A549 (cell line): ENCODE measurements around the gene SPATA13. TPM values are rescaled to one million over a fixed set of nuclear protein-coding genes. Genes with fewer than 3 reads are reported as not detected.

Experiments used
- ATAC-seq, 2 experiments: fragments of 200-7000 bp in 1 of 2; fragments of >200 bp in 1 of 2; cut with Nextera tagmentation in 1 of 2; cut with Tn5 transposase in 1 of 2; 3 replicates each; pipeline versions ENCODE4 v1.8.0 to v1.9.1; 2018 to 2020; ENCODE audit warnings: mild to moderate bottlenecking in 1 of 2, moderate library complexity in 1 of 2
- CTCF ChIA-PET: fragments of 300-600 bp; sonication (Branson Sonifier 250); formaldehyde crosslinking; extraction: SDS; loops from one replicate; lab custom pipeline; 2021; ENCODE audit warnings: antibody characterized with exemption, inconsistent platforms; lab: Yijun Ruan, JAX
- POLR2A ChIA-PET: fragments of 350-600 bp; formaldehyde crosslinking; extraction: SDS; loops from one replicate; lab custom pipeline; 2021; ENCODE audit warnings: antibody characterized with exemption, inconsistent platforms; lab: Yijun Ruan, JAX
- DNase-seq, 2 experiments: peaks; one replicate each; pipeline versions ENCODE4 v3.0.0 to v3.0.0-alpha.2; 2011 to 2016; ENCODE audit warnings: low read depth in 1 of 2, low spot score in 1 of 2
- FAIRE-seq: peaks from 2 replicates; lab custom pipeline; 2011; peaks lifted over from hg19 to GRCh38; lab: Jason Lieb, UNC
- H3K27ac ChIP-seq, 2 experiments: fragments of >200 bp; sonication (Bioruptor Twin); formaldehyde crosslinking; 3 replicates each; pipeline ENCODE4 v1.5.1; 2016 to 2017
- H3K4me1 ChIP-seq: fragments of >200 bp; sonication (Bioruptor Twin); formaldehyde crosslinking; 3 replicates; pipeline ENCODE4 v1.6.1; 2016
- H3K4me2 ChIP-seq: fragments of >200 bp; sonication (Bioruptor Twin); formaldehyde crosslinking; 3 replicates; pipeline ENCODE4 v1.6.1; 2016
- H3K4me3 ChIP-seq: fragments of >200 bp; sonication (Bioruptor Twin); formaldehyde crosslinking; 3 replicates; pipeline ENCODE4 v1.5.1; 2016
- H3K9me3 ChIP-seq: fragments of >200 bp; sonication (Bioruptor Twin); formaldehyde crosslinking; 3 replicates; pipeline ENCODE4 v1.6.1; 2016
- CBX8 ChIP-seq: fragments of 200-600 bp; sonication (generic); IDR thresholded peaks from 2 replicates; pipeline ENCODE4 v1.6.1; 2016
- CEBPB ChIP-seq, 2 experiments: fragments of >200 bp in 1 of 2; sonication (Bioruptor Twin) in 1 of 2; formaldehyde crosslinking in 1 of 2; IDR thresholded peaks; 2 replicates each; pipeline ENCODE4 v1.6.1; 2012 to 2016
- CHD2 ChIP-seq: fragments of 150-350 bp; IDR thresholded peaks from 2 replicates; pipeline ENCODE4 v1.6.1; 2014; ENCODE audit warnings: low read length; ENCODE audit not compliant: partially characterized antibody
- EHMT2 ChIP-seq: fragments of 200-600 bp; sonication (generic); IDR thresholded peaks from 2 replicates; pipeline ENCODE4 v1.6.1; 2016; ENCODE audit warnings: antibody characterized with exemption, low read depth, mild to moderate bottlenecking, moderate library complexity
- EP300 ChIP-seq, 2 experiments: fragments of >200 bp; sonication (Bioruptor Twin); formaldehyde crosslinking; IDR thresholded peaks; 2 replicates in 1 of 2; 3 replicates in 1 of 2; pipeline ENCODE4 v1.6.1; 2016 to 2017
- ESRRA ChIP-seq: fragments of 150-350 bp; IDR thresholded peaks from 2 replicates; pipeline ENCODE4 v1.6.1; 2014; ENCODE audit warnings: mild to moderate bottlenecking, low read length, borderline replicate concordance
- FOSB ChIP-seq: fragments of 250-450 bp; sonication (Bioruptor Pico); IDR thresholded peaks from 2 replicates; pipeline ENCODE4 v1.5.0; 2020; ENCODE audit warnings: mild to moderate bottlenecking, moderate library complexity
- FOSL2 ChIP-seq, 2 experiments: fragments of 450-650 bp in 1 of 2; fragments of >200 bp in 1 of 2; sonication (Bioruptor Twin) in 1 of 2; formaldehyde crosslinking; IDR thresholded peaks; 2 replicates each; pipeline versions ENCODE4 v1.5.0 to v1.6.1; 2016 to 2020; ENCODE audit warnings: mild to moderate bottlenecking in 1 of 2, moderate library complexity in 1 of 2
- GATA3 ChIP-seq: IDR thresholded peaks from 2 replicates; pipeline ENCODE4 v1.6.1; 2012; ENCODE audit warnings: borderline replicate concordance
- HDAC2 ChIP-seq: fragments of 200-600 bp; sonication (generic); IDR thresholded peaks from 2 replicates; pipeline ENCODE4 v1.6.1; 2016
- HEYL ChIP-seq: fragments of 250-450 bp; sonication (Bioruptor Pico); IDR thresholded peaks from 2 replicates; pipeline ENCODE4 v1.8.0; 2021; ENCODE audit warnings: mild to moderate bottlenecking, moderate library complexity
- HOXA7 ChIP-seq: fragments of 250-450 bp; sonication (Bioruptor Pico); IDR thresholded peaks from 2 replicates; pipeline ENCODE4 v1.5.0; 2020; ENCODE audit warnings: mild to moderate bottlenecking, moderate library complexity
- HOXB13 ChIP-seq: fragments of 250-450 bp; sonication (Bioruptor Pico); IDR thresholded peaks from 2 replicates; pipeline ENCODE4 v1.5.0; 2020; ENCODE audit warnings: low read depth, mild to moderate bottlenecking, moderate library complexity
- HOXB5 ChIP-seq: fragments of 250-450 bp; sonication (Bioruptor Pico); IDR thresholded peaks from 2 replicates; pipeline ENCODE4 v1.5.0; 2020; ENCODE audit warnings: mild to moderate bottlenecking, moderate library complexity
- JUN ChIP-seq, 2 experiments: fragments of >200 bp; sonication (Bioruptor Twin); formaldehyde crosslinking; IDR thresholded peaks; 2 replicates in 1 of 2; 3 replicates in 1 of 2; pipeline ENCODE4 v1.6.1; 2016 to 2017
- JUNB ChIP-seq: fragments of >200 bp; sonication (Bioruptor Twin); formaldehyde crosslinking; IDR thresholded peaks from 2 replicates; pipeline ENCODE4 v1.6.1; 2016
- KDM5A ChIP-seq: fragments of 200-600 bp; sonication (generic); IDR thresholded peaks from 2 replicates; pipeline ENCODE4 v1.6.1; 2016; ENCODE audit warnings: antibody characterized with exemption, mild to moderate bottlenecking
- MAFK ChIP-seq: fragments of 450-650 bp; IDR thresholded peaks from 2 replicates; pipeline ENCODE4 v1.6.1; 2014; ENCODE audit not compliant: partially characterized antibody
- MAZ ChIP-seq: fragments of 150-350 bp; IDR thresholded peaks from 2 replicates; pipeline ENCODE4 v1.6.1; 2014; ENCODE audit warnings: antibody characterized with exemption, low read depth, low read length, borderline replicate concordance
- MYC ChIP-seq: IDR thresholded peaks from 2 replicates; pipeline ENCODE4 v1.6.1; 2012; ENCODE audit warnings: mild to moderate bottlenecking, inconsistent platforms, low read length, improper control_type of control experiment, borderline replicate concordance
- NFE2L2 ChIP-seq: fragments of 150-350 bp; conservative IDR thresholded peaks from 2 replicates; pipeline ENCODE4 v1.6.1; 2014; ENCODE audit warnings: low read length
- POLR2AphosphoS2 ChIP-seq: conservative IDR thresholded peaks from 2 replicates; pipeline ENCODE4 v1.6.1; 2012; ENCODE audit warnings: low read length, improper control_type of control experiment, inconsistent platforms
- RAD21 ChIP-seq, 2 experiments: fragments of >200 bp in 1 of 2; sonication (Bioruptor Twin) in 1 of 2; formaldehyde crosslinking in 1 of 2; IDR thresholded peaks in 1 of 2; conservative IDR thresholded peaks in 1 of 2; 2 replicates in 1 of 2; 3 replicates in 1 of 2; pipeline ENCODE4 v1.6.1; 2012 to 2018; ENCODE audit warnings: inconsistent platforms in 1 of 2
- RARB ChIP-seq: fragments of 250-450 bp; sonication (Bioruptor Pico); IDR thresholded peaks from 2 replicates; pipeline ENCODE4 v1.8.0; 2021; ENCODE audit warnings: mild to moderate bottlenecking, moderate library complexity
- RFX5 ChIP-seq: fragments of 450-650 bp; IDR thresholded peaks from 2 replicates; pipeline ENCODE4 v1.7.1; 2014; ENCODE audit warnings: antibody characterized with exemption, mild to moderate bottlenecking, moderate library complexity
- SMC3 ChIP-seq: fragments of >200 bp; sonication (Bioruptor Twin); formaldehyde crosslinking; IDR thresholded peaks from 3 replicates; pipeline ENCODE4 v1.6.1; 2018; ENCODE audit warnings: inconsistent platforms
- SREBF2 ChIP-seq: fragments of 450-650 bp; IDR thresholded peaks from 2 replicates; pipeline ENCODE4 v1.6.1; 2014; ENCODE audit warnings: mild to moderate bottlenecking, moderate library complexity
- TFCP2L1 ChIP-seq: fragments of 250-450 bp; sonication (Bioruptor Pico); IDR thresholded peaks from 2 replicates; pipeline ENCODE4 v1.5.0; 2021; ENCODE audit warnings: mild to moderate bottlenecking
- ZC3H11A ChIP-seq: fragments of 450-650 bp; IDR thresholded peaks from 2 replicates; pipeline ENCODE4 v1.6.1; 2014; ENCODE audit warnings: antibody characterized with exemption, mild to moderate bottlenecking
- ZFP36 ChIP-seq: fragments of 450-650 bp; IDR thresholded peaks from 2 replicates; pipeline ENCODE4 v1.6.1; 2014; ENCODE audit warnings: borderline replicate concordance; ENCODE audit not compliant: partially characterized antibody
- WGBS: methylation state at CpG from one replicate; pipeline ENCODE4 v1.1.6; 2017; ENCODE audit errors: missing lambda C conversion rate; 5-methylcytosine and 5-hydroxymethylcytosine counted together
- polyA plus RNA-seq, 4 experiments: library from polyadenylated mRNA; depleted of rRNA in 3 of 4; stranded (reverse); fragments of >200 nt; fragmentation: RNase III in 1 of 4; extraction: RNeasy Plus Mini Kit Qiagen cat#74134 plus additional on column Dnase treatment in 1 of 4; gene quantifications; 2 replicates in 3 of 4; 3 replicates in 1 of 4; pipeline ENCODE4 v1.2.3, GENCODE V29; 2011 to 2017
- TF ChIP-seq, protein P1 (sequence below): fragments of >200 bp; sonication (Bioruptor Twin); formaldehyde crosslinking; IDR thresholded peaks from 3 replicates; pipeline ENCODE4 v1.5.1; 2016
- TF ChIP-seq, protein P2 (sequence below): IDR thresholded peaks from 2 replicates; pipeline ENCODE4 v1.6.1; 2012
- TF ChIP-seq, protein P3 (sequence below): fragments of 200-600 bp; sonication (generic); IDR thresholded peaks from 2 replicates; pipeline ENCODE4 v1.6.1; 2016; ENCODE audit warnings: antibody characterized with exemption, mild to moderate bottlenecking, moderate library complexity

The SPATA13 gene
- polyA plus RNA-seq, 2 of the 4 experiments (the other 2 are of a cell fraction): 3.1 to 6.3 TPM

DNA sequence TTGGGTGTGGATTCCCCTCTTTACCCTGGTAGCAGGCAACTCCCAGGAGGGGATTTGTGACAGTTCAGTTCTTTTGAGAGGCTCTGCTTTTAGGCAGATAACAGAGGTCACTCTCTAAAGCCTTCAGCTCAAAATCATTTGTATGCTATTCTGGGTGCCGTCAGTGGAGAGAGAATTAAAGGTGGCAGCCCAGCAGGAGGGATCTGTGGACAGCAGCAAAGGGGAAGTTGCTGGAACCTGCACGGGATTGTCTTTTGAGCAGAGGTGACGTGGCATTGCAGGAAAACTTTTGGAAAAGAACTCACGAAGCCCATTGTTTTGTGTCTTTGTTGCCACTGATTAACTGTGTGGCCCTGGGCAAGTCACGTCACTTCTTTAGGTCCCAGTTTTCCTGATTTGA is 86.5 kb downstream of the SPATA13 start:
- DNase-seq (no peak), FAIRE-seq (no peak), ATAC-seq (no peak)
- POLR2A ChIA-PET: no interaction called here
- Histone ChIP-seq H3K27ac (no peak overlapping the region), H3K4me3 (no peak overlapping the region), H3K4me1 (no peaks in the 10 kb centered on the region), H3K9me3 (no peaks in the 10 kb centered on the region), H3K4me2 (no peak overlapping the region)
- no peak for TF ChIP-seq FOSL2 (IDR thresholded peaks at IDR 0.05)
- TF ChIP-seq FOSL2 (CRISPR knock-in tag; IDR thresholded peaks at IDR 0.05): no peak
- TF ChIP-seq POLR2AphosphoS2: no peak
- no peak for TF ChIP-seq TFCP2L1 (CRISPR knock-in tag)
- TF ChIP-seq RAD21 (conservative IDR thresholded peaks at IDR 0.05 in 1 of 2, IDR thresholded peaks at IDR 0.05 in 1 of 2): no peak
- TF ChIP-seq SREBF2: no peak
- TF ChIP-seq GATA3: no peak
- TF ChIP-seq RARB: no peak
- no peak for TF ChIP-seq HDAC2
- no peak for TF ChIP-seq CEBPB (IDR thresholded peaks at IDR 0.05)
- TF ChIP-seq SMC3: no peak
- TF ChIP-seq JUNB: no peak
- TF ChIP-seq, protein P1, sequence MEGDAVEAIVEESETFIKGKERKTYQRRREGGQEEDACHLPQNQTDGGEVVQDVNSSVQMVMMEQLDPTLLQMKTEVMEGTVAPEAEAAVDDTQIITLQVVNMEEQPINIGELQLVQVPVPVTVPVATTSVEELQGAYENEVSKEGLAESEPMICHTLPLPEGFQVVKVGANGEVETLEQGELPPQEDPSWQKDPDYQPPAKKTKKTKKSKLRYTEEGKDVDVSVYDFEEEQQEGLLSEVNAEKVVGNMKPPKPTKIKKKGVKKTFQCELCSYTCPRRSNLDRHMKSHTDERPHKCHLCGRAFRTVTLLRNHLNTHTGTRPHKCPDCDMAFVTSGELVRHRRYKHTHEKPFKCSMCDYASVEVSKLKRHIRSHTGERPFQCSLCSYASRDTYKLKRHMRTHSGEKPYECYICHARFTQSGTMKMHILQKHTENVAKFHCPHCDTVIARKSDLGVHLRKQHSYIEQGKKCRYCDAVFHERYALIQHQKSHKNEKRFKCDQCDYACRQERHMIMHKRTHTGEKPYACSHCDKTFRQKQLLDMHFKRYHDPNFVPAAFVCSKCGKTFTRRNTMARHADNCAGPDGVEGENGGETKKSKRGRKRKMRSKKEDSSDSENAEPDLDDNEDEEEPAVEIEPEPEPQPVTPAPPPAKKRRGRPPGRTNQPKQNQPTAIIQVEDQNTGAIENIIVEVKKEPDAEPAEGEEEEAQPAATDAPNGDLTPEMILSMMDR: no peak
- TF ChIP-seq KDM5A: no peak
- no peak for TF ChIP-seq EHMT2
- no peak for TF ChIP-seq CBX8
- no peak for TF ChIP-seq MAZ
- no peak for TF ChIP-seq MAFK
- TF ChIP-seq ESRRA: no peak
- no peak for TF ChIP-seq FOSB (CRISPR knock-in tag)
- CTCF ChIA-PET: interaction anchor here (2.1 kb wide), 1 partner anchor 17 kb away, joined by 4 read pairs; no protein-coding TSS in a partner anchor
- 93% methylated on average over 5 of the region's 5 CpGs for WGBS

DNA sequence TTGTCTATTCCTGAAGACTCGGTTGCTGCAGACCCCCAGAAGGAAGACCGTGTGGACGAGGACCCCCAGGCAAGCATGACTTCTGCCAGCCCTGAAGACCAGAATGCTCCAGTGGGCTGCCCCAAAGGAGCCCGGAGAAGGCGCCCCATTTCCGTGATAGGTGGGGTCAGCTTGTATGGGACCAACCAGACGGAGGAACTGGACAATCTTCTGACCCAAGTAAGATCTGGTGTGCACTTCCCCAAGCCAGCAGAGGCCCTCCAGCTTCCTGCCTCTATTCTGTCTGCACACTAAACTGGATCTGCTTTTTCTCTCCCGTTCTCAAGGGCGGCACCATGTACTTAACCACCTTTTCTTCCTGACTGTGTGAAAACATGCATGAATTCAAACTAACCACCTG is 89.1 kb downstream of the SPATA13 start:
- POLR2A ChIA-PET: no interaction called here
- WGBS: 98% methylated on average over 4 of the region's 9 CpGs
- ATAC-seq: no peak
- no peak overlapping the region for H3K27ac ChIP-seq
- no peak overlapping the region for H3K4me2 ChIP-seq
- CTCF ChIA-PET: no interaction called here
- H3K9me3 ChIP-seq: no peaks in the 10 kb centered on the region
- H3K4me1 ChIP-seq: no peaks in the 10 kb centered on the region
- TF ChIP-seq NFE2L2 (no peak), HDAC2 (no peak), ZFP36 (no peak), SREBF2 (no peak), ESRRA (no peak), MAFK (no peak), CHD2 (no peak), MYC (no peak), HOXB13 (CRISPR knock-in tag) (no peak), EHMT2 (no peak), HOXB5 (no peak)
- no peak for FAIRE-seq
- no peak overlapping the region for H3K4me3 ChIP-seq
- no peak for DNase-seq

DNA sequence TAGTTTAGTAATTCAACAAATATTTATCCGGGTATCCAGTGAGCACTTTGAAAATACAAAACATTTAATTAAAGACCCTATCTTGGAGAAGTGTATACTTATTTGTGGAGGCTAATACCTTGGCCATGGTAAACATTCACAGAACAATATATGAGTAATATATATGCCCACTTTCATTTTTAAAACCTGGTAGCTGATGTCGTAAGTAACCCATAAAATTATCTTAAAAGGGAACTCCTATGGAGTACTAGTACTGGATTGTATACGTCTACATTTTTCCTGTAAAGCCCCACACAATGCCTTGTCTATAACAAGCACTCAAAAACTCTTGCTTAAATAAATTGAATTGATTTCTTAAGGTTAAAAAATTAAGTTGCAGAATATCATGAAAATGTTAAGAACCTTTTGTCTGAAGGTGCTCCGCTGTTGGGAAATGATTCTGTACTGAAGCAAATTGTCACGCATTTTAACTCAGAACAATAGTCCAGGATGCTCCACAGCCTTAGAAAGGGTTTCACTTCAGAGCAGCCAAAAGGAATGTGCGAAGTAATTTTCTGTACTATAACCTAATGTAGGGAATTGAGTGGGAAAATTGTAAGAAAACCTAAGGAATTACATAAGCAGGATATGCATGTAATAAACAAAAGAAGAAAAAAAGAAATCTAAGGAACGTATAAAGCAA is 90.0 kb downstream of the SPATA13 start:
- Histone ChIP-seq H3K4me2 (no peak overlapping the region), H3K4me3 (no peak overlapping the region), H3K4me1 (no peaks in the 10 kb centered on the region), H3K9me3 (no peaks in the 10 kb centered on the region), H3K27ac (no peak overlapping the region)
- CTCF ChIA-PET: interaction anchor here (0.7 kb wide), 1 partner anchor 22 kb away, joined by 3 read pairs; no protein-coding TSS in a partner anchor
- ATAC-seq (no peak), FAIRE-seq (no peak), DNase-seq (no peak)
- 79% methylated on average over 7 of the region's 7 CpGs for WGBS
- POLR2A ChIA-PET: no interaction called here
- TF ChIP-seq ZFP36 (no peak), RFX5 (no peak), ZC3H11A (no peak), EP300 (IDR thresholded peaks at IDR 0.05) (no peak), HEYL (no peak), HOXA7 (CRISPR knock-in tag) (no peak), SREBF2 (no peak), JUN (IDR thresholded peaks at IDR 0.05) (no peak)
- TF ChIP-seq, protein P2, sequence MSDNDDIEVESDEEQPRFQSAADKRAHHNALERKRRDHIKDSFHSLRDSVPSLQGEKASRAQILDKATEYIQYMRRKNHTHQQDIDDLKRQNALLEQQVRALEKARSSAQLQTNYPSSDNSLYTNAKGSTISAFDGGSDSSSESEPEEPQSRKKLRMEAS: no peak
- TF ChIP-seq, protein P3, sequence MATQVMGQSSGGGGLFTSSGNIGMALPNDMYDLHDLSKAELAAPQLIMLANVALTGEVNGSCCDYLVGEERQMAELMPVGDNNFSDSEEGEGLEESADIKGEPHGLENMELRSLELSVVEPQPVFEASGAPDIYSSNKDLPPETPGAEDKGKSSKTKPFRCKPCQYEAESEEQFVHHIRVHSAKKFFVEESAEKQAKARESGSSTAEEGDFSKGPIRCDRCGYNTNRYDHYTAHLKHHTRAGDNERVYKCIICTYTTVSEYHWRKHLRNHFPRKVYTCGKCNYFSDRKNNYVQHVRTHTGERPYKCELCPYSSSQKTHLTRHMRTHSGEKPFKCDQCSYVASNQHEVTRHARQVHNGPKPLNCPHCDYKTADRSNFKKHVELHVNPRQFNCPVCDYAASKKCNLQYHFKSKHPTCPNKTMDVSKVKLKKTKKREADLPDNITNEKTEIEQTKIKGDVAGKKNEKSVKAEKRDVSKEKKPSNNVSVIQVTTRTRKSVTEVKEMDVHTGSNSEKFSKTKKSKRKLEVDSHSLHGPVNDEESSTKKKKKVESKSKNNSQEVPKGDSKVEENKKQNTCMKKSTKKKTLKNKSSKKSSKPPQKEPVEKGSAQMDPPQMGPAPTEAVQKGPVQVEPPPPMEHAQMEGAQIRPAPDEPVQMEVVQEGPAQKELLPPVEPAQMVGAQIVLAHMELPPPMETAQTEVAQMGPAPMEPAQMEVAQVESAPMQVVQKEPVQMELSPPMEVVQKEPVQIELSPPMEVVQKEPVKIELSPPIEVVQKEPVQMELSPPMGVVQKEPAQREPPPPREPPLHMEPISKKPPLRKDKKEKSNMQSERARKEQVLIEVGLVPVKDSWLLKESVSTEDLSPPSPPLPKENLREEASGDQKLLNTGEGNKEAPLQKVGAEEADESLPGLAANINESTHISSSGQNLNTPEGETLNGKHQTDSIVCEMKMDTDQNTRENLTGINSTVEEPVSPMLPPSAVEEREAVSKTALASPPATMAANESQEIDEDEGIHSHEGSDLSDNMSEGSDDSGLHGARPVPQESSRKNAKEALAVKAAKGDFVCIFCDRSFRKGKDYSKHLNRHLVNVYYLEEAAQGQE: no peak
